HepG2 (cell line): ENCODE results near the gene TTC16. TPM values are rescaled to one million over a fixed set of nuclear protein-coding genes. Genes with fewer than 3 reads are reported as not detected.

Experiments used
- ATRX ChIP-seq: sonication (generic); formaldehyde crosslinking; IDR thresholded peaks from 2 replicates; pipeline ENCODE4 v1.4.0; 2020; ENCODE audit warnings: missing genetic modification reagents, borderline replicate concordance
- CEBPG ChIP-seq: IDR thresholded peaks from 2 replicates; pipeline ENCODE4 v1.6.1; 2016
- ETV5 ChIP-seq: IDR thresholded peaks from 2 replicates; pipeline ENCODE4 v1.6.1; 2018; ENCODE audit warnings: missing biosample characterization, missing genetic modification reagents, inconsistent platforms, borderline replicate concordance
- HNF4A ChIP-seq: sonication (generic); formaldehyde crosslinking; IDR thresholded peaks from 2 replicates; pipeline ENCODE4 v1.4.0; 2020; ENCODE audit warnings: missing genetic modification reagents
- JARID2 ChIP-seq: sonication (generic); formaldehyde crosslinking; IDR thresholded peaks from 2 replicates; pipeline ENCODE4 v1.8.1; 2023; ENCODE audit warnings: missing genetic modification reagents, inconsistent platforms; ENCODE audit not compliant: insufficient replicate concordance
- KMT2A ChIP-seq: sonication (generic); formaldehyde crosslinking; IDR thresholded peaks from 2 replicates; pipeline ENCODE4 v1.4.0; 2020; ENCODE audit warnings: missing genetic modification reagents
- MEF2D ChIP-seq: sonication (generic); formaldehyde crosslinking; IDR thresholded peaks from 2 replicates; pipeline ENCODE4 v1.5.1; 2020; ENCODE audit warnings: mild to moderate bottlenecking, missing genetic modification reagents
- PCBP1 ChIP-seq: fragments of 200-400 bp; formaldehyde crosslinking; IDR thresholded peaks from 2 replicates; pipeline ENCODE4 v1.6.1; 2017; ENCODE audit warnings: mild to moderate bottlenecking, low read depth, low read length, borderline replicate concordance
- SALL1 ChIP-seq: sonication (generic); formaldehyde crosslinking; IDR thresholded peaks from 2 replicates; pipeline ENCODE4 v1.8.0; 2022; ENCODE audit warnings: mild to moderate bottlenecking, missing genetic modification reagents
- TOE1 ChIP-seq: sonication (generic); formaldehyde crosslinking; IDR thresholded peaks from 2 replicates; pipeline ENCODE4 v1.4.0; 2020; ENCODE audit warnings: mild to moderate bottlenecking, missing genetic modification reagents
- XBP1 ChIP-seq: sonication (generic); formaldehyde crosslinking; IDR thresholded peaks from 2 replicates; pipeline ENCODE4 v1.5.0; 2020; ENCODE audit warnings: missing genetic modification reagents
- ZBTB7A ChIP-seq: sonication (generic); formaldehyde crosslinking; IDR thresholded peaks from 2 replicates; pipeline ENCODE4 v1.8.0; 2022; ENCODE audit warnings: mild to moderate bottlenecking, missing genetic modification reagents
- ZNF138 ChIP-seq: sonication (generic); formaldehyde crosslinking; IDR thresholded peaks from 2 replicates; pipeline ENCODE4 v1.5.0; 2020; ENCODE audit warnings: mild to moderate bottlenecking, low read depth, missing genetic modification reagents
- ZNF20 ChIP-seq: sonication (generic); formaldehyde crosslinking; IDR thresholded peaks from 2 replicates; pipeline ENCODE4 v1.4.0; 2020; ENCODE audit warnings: mild to moderate bottlenecking, moderate library complexity, missing genetic modification reagents
- ZNF274 ChIP-seq: sonication (generic); formaldehyde crosslinking; IDR thresholded peaks from 2 replicates; pipeline ENCODE4 v1.5.1; 2020; ENCODE audit warnings: mild to moderate bottlenecking, missing genetic modification reagents
- ZNF350 ChIP-seq: sonication (generic); formaldehyde crosslinking; IDR thresholded peaks from 2 replicates; pipeline ENCODE4 v1.4.0; 2020; ENCODE audit warnings: mild to moderate bottlenecking, low read depth, missing genetic modification reagents, borderline replicate concordance
- ZNF558 ChIP-seq: sonication (generic); formaldehyde crosslinking; IDR thresholded peaks from 2 replicates; pipeline ENCODE4 v1.9.0; 2022; ENCODE audit warnings: mild to moderate bottlenecking, missing genetic modification reagents, borderline replicate concordance
- ZNF589 ChIP-seq: sonication (generic); formaldehyde crosslinking; conservative IDR thresholded peaks from 2 replicates; pipeline ENCODE4 v1.8.0; 2022; ENCODE audit warnings: mild to moderate bottlenecking, moderate library complexity, missing genetic modification reagents
- ZNF678 ChIP-seq: sonication (generic); formaldehyde crosslinking; IDR thresholded peaks from 2 replicates; pipeline ENCODE4 v1.4.0; 2020; ENCODE audit warnings: mild to moderate bottlenecking, missing genetic modification reagents
- ZNF775 ChIP-seq: sonication (generic); formaldehyde crosslinking; IDR thresholded peaks from 2 replicates; pipeline ENCODE4 v1.4.0; 2020; ENCODE audit warnings: missing genetic modification reagents, mild to moderate bottlenecking, moderate library complexity, borderline replicate concordance
- polyA plus RNA-seq, 8 experiments: library from polyadenylated mRNA; depleted of rRNA in 3 of 8; stranded (reverse) in 7 of 8; unstranded in 1 of 8; fragments of >200 nt; fragmentation: Illumina TruSeq in 4 of 8; extraction: Trizol in 4 of 8; gene quantifications; 2 replicates each; pipeline versions ENCODE4 v1.2.1 to v1.2.3, GENCODE V29; 2011 to 2016; ENCODE audit warnings: low read depth in 4 of 8, missing spikeins in 1 of 8, mixed read lengths in 1 of 8; ENCODE audit not compliant: insufficient read depth in 1 of 8
- total RNA-seq, 5 experiments: library from RNA; depleted of rRNA; stranded (reverse); fragments of >200 nt; fragmentation: Illumina TruSeq; extraction: Trizol; gene quantifications; 2 replicates each; pipeline ENCODE4 v1.2.3, GENCODE V29; 2016; ENCODE audit warnings: low read depth in 1 of 5
- TF ChIP-seq, protein P1 (sequence below): sonication (generic); formaldehyde crosslinking; IDR thresholded peaks from 2 replicates; pipeline ENCODE4 v1.8.1; 2023; ENCODE audit warnings: mild to moderate bottlenecking, missing genetic modification reagents, borderline replicate concordance
- TF ChIP-seq, protein P2 (sequence below): sonication (generic); formaldehyde crosslinking; IDR thresholded peaks from 2 replicates; pipeline ENCODE4 v1.5.1; 2020; ENCODE audit warnings: mild to moderate bottlenecking, moderate library complexity, missing genetic modification reagents
- TF ChIP-seq, protein P3 (sequence below): sonication (generic); formaldehyde crosslinking; IDR thresholded peaks from 2 replicates; pipeline ENCODE4 v1.4.0; 2020; ENCODE audit warnings: missing genetic modification reagents, borderline replicate concordance
- TF ChIP-seq, protein P4 (sequence below): sonication (generic); formaldehyde crosslinking; IDR thresholded peaks from 2 replicates; pipeline ENCODE4 v1.4.0; 2020; ENCODE audit warnings: missing genetic modification reagents

TTC16 gene
- total and polyA plus RNA-seq, 2 of the 13 experiments (the other 11 are each of a cell fraction or from before 2014, with no cell fraction given): not detected

DNA sequence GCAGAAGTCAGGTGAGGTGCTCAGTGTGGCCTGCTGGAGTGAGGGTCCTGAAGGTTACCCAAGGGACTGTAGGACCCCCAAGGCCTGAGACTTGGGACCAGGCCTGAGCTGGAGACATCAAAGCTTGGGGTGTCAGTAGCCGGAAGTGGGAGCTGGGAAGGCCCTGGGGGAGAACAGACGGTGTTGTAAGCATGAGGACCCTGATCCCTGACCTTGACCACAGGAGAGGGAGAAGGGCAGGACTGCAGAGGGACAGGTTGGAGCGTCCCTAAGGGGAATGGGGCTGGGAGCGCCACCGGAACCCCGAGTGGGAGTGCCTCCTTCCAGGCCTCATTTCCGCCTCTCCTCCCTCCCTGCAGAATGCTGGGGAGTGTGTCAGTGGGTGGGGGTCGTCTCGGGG, 533 bp downstream of the TTC16 start (continued):
- TF ChIP-seq ZNF775 (CRISPR knock-in tag) (no peak), ETV5 (peak; percentile 57), KMT2A (no peak), XBP1 (CRISPR knock-in tag) (no peak), ATRX (CRISPR knock-in tag) (no peak), ZNF138 (CRISPR knock-in tag) (no peak), JARID2 (CRISPR knock-in tag) (no peak), CEBPG (CRISPR knock-in tag) (0 out of 2 replicates have a peak, but pooled peaks have one; percentile 14), ZNF589 (CRISPR knock-in tag) (no peak), ZNF20 (CRISPR knock-in tag) (no peak), ZNF558 (no peak), HNF4A (CRISPR knock-in tag) (peak; percentile 65; the same call in 1 of the 2 replicates), ZNF274 (CRISPR knock-in tag) (no peak), ZNF678 (no peak), TOE1 (no peak), PCBP1 (no peak), MEF2D (CRISPR knock-in tag) (0 out of 2 replicates have a peak, but pooled peaks have one; percentile 9), ZNF350 (CRISPR knock-in tag) (0 out of 2 replicates have a peak, but pooled peaks have one; percentile 19), SALL1 (CRISPR knock-in tag) (0 out of 2 replicates have a peak, but pooled peaks have one; percentile 19), ZBTB7A (CRISPR knock-in tag) (no peak)
- TF ChIP-seq, protein P1, sequence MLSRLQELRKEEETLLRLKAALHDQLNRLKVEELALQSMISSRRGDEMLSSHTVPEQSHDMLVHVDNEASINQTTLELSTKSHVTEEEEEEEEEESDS (CRISPR knock-in tag): no peak
- TF ChIP-seq, protein P2, sequence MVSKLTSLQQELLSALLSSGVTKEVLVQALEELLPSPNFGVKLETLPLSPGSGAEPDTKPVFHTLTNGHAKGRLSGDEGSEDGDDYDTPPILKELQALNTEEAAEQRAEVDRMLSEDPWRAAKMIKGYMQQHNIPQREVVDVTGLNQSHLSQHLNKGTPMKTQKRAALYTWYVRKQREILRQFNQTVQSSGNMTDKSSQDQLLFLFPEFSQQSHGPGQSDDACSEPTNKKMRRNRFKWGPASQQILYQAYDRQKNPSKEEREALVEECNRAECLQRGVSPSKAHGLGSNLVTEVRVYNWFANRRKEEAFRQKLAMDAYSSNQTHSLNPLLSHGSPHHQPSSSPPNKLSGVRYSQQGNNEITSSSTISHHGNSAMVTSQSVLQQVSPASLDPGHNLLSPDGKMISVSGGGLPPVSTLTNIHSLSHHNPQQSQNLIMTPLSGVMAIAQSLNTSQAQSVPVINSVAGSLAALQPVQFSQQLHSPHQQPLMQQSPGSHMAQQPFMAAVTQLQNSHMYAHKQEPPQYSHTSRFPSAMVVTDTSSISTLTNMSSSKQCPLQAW (CRISPR knock-in tag): 0 out of 2 replicates have a peak, but pooled peaks have one; percentile 9
- TF ChIP-seq, protein P3, sequence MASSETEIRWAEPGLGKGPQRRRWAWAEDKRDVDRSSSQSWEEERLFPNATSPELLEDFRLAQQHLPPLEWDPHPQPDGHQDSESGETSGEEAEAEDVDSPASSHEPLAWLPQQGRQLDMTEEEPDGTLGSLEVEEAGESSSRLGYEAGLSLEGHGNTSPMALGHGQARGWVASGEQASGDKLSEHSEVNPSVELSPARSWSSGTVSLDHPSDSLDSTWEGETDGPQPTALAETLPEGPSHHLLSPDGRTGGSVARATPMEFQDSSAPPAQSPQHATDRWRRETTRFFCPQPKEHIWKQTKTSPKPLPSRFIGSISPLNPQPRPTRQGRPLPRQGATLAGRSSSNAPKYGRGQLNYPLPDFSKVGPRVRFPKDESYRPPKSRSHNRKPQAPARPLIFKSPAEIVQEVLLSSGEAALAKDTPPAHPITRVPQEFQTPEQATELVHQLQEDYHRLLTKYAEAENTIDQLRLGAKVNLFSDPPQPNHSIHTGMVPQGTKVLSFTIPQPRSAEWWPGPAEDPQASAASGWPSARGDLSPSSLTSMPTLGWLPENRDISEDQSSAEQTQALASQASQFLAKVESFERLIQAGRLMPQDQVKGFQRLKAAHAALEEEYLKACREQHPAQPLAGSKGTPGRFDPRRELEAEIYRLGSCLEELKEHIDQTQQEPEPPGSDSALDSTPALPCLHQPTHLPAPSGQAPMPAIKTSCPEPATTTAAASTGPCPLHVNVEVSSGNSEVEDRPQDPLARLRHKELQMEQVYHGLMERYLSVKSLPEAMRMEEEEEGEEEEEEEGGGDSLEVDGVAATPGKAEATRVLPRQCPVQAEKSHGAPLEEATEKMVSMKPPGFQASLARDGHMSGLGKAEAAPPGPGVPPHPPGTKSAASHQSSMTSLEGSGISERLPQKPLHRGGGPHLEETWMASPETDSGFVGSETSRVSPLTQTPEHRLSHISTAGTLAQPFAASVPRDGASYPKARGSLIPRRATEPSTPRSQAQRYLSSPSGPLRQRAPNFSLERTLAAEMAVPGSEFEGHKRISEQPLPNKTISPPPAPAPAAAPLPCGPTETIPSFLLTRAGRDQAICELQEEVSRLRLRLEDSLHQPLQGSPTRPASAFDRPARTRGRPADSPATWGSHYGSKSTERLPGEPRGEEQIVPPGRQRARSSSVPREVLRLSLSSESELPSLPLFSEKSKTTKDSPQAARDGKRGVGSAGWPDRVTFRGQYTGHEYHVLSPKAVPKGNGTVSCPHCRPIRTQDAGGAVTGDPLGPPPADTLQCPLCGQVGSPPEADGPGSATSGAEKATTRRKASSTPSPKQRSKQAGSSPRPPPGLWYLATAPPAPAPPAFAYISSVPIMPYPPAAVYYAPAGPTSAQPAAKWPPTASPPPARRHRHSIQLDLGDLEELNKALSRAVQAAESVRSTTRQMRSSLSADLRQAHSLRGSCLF (CRISPR knock-in tag): no peak
- TF ChIP-seq, protein P4, sequence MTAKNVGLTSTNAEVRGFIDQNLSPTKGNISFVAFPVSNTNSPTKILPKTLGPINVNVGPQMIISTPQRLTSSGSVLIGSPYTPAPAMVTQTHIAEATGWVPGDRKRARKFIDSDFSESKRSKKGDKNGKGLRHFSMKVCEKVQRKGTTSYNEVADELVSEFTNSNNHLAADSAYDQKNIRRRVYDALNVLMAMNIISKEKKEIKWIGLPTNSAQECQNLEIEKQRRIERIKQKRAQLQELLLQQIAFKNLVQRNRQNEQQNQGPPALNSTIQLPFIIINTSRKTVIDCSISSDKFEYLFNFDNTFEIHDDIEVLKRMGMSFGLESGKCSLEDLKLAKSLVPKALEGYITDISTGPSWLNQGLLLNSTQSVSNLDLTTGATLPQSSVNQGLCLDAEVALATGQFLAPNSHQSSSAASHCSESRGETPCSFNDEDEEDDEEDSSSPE (CRISPR knock-in tag): no peak
